Tibial nerve (tissue), 4 donors: ENCODE measurements around the gene EXOC4. TPM values are rescaled to one million over a fixed set of nuclear protein-coding genes. Genes with fewer than 3 reads are reported as not detected.

Source experiments
- DNase-seq, 2 donors: peaks; one replicate each; pipeline ENCODE4 v3.0.0-alpha.2; 2019; ENCODE audit warnings: low spot score in 2 of 2
- H3K27ac ChIP-seq, 4 donors: fragments of 200-600 bp; sonication (generic) in 3 of 4; one replicate each; pipeline ENCODE4 v1.5.1; 2017 to 2019; ENCODE audit warnings: mild to moderate bottlenecking in 1 of 4
- H3K27me3 ChIP-seq, 2 donors: fragments of 200-600 bp; sonication (generic) in 1 of 2; one replicate each; pipeline versions ENCODE4 v1.5.1 to v1.6.0; 2017 to 2019
- H3K36me3 ChIP-seq, 3 donors: fragments of 200-600 bp; sonication (generic); one replicate each; pipeline ENCODE4 v1.5.1; 2018 to 2019
- H3K4me1 ChIP-seq, 4 donors: fragments of 200-600 bp; sonication (generic) in 3 of 4; one replicate each; pipeline ENCODE4 v1.5.1; 2017 to 2019
- H3K4me3 ChIP-seq, 4 donors: fragments of 200-600 bp; sonication (generic) in 3 of 4; one replicate each; pipeline ENCODE4 v1.5.1; 2017 to 2019; ENCODE audit warnings: mild to moderate bottlenecking in 1 of 4, moderate library complexity in 1 of 4
- H3K9me3 ChIP-seq, 4 donors: fragments of 200-600 bp; sonication (generic) in 3 of 4; one replicate each; pipeline ENCODE4 v1.5.1; 2017 to 2019
- CTCF ChIP-seq, 5 experiments: fragments of 200-600 bp in 3 of 5; fragments of 450-650 bp in 2 of 5; sonication (generic) in 3 of 5; IDR thresholded peaks; one replicate each; pipeline ENCODE4 v1.5.1; 2016 to 2019; ENCODE audit warnings: antibody characterized with exemption in 5 of 5, mild to moderate bottlenecking in 3 of 5, moderate library complexity in 2 of 5
- EP300 ChIP-seq, 2 donors: sonication (generic); formaldehyde crosslinking; IDR thresholded peaks; one replicate each; pipeline ENCODE4 v1.6.1; 2017; ENCODE audit warnings: antibody characterized with exemption in 2 of 2, mild to moderate bottlenecking in 1 of 2
- POLR2A ChIP-seq, 2 donors: fragments of 450-650 bp; IDR thresholded peaks; one replicate each; pipeline ENCODE4 v1.6.1; 2017; ENCODE audit warnings: antibody characterized with exemption in 2 of 2, mild to moderate bottlenecking in 2 of 2, moderate library complexity in 2 of 2
- WGBS, 2 donors: methylation state at CpG; one replicate each; pipeline ENCODE4 v1.1.5; 2018; 5-methylcytosine and 5-hydroxymethylcytosine counted together
- total RNA-seq, 4 donors: library from RNA; depleted of rRNA; stranded (reverse); fragments of >200 nt; gene quantifications; one replicate each; pipeline ENCODE4 v1.1.0, GENCODE V29; 2016

Gene EXOC4
- total RNA-seq, 4 donors from 2014 or later, result 70.0 to 104 (median 85.8) TPM

- TF ChIP-seq EP300 (IDR thresholded peaks at IDR 0.05) (no peak), POLR2A (IDR thresholded peaks at IDR 0.05) (no peak), CTCF (IDR thresholded peaks at IDR 0.05) (no peak)
- WGBS, 2 donors, result 81 to 82% methylated on average over 6 of the region's 6 CpGs
- DNase-seq, result no peak
These were observed 445.2 kb downstream of the EXOC4 start for GRCh38 chr7:133698127-133698526.

GRCh38 chr7:133699386-133699785 is 446.5 kb downstream of the EXOC4 start:
- Histone ChIP-seq H3K9me3 (no peaks in the 10 kb centered on the region), H3K4me3 (no peak overlapping the region), H3K36me3 (no peaks in the 10 kb centered on the region), H3K4me1 (no peaks in the 10 kb centered on the region), H3K27me3 (no peaks in the 10 kb centered on the region), H3K27ac (no peak overlapping the region)
- TF ChIP-seq EP300 (IDR thresholded peaks at IDR 0.05) (no peak), CTCF (IDR thresholded peaks at IDR 0.05) (no peak), POLR2A (IDR thresholded peaks at IDR 0.05) (no peak)
- DNase-seq, result no peak
- 90% methylated on average over 4 of the region's 4 CpGs for WGBS, 2 donors

More at GRCh38 chr7:133698127-133698526, 445.2 kb downstream of the EXOC4 start:
- no peak overlapping the region for H3K27ac ChIP-seq
- no peaks in the 10 kb centered on the region for H3K27me3 ChIP-seq
- H3K36me3 ChIP-seq, result no peaks in the 10 kb centered on the region
- no peaks in the 10 kb centered on the region for H3K9me3 ChIP-seq
- H3K4me3 ChIP-seq, result no peak overlapping the region
- H3K4me1 ChIP-seq, result no peaks in the 10 kb centered on the region

GRCh38 chr7:133702078-133702477 is 449.2 kb downstream of the EXOC4 start:
- H3K27ac ChIP-seq, result no peak overlapping the region
- no peak for DNase-seq
- no peak overlapping the region for H3K4me3 ChIP-seq
- no peaks in the 10 kb centered on the region for H3K9me3 ChIP-seq
- H3K36me3 ChIP-seq, result no peaks in the 10 kb centered on the region
- no peaks in the 10 kb centered on the region for H3K27me3 ChIP-seq
- TF ChIP-seq CTCF (IDR thresholded peaks at IDR 0.05) (no peak), POLR2A (IDR thresholded peaks at IDR 0.05) (no peak), EP300 (IDR thresholded peaks at IDR 0.05) (no peak)
- H3K4me1 ChIP-seq, result no peaks in the 10 kb centered on the region
- whole genome bisulfite sequencing, 2 donors, result 66 to 71% methylated on average over 7 of the region's 7 CpGs

- WGBS, 2 donors, result 73 to 76% methylated on average over 2 of the region's 2 CpGs
- TF ChIP-seq POLR2A (IDR thresholded peaks at IDR 0.05) (no peak), CTCF (IDR thresholded peaks at IDR 0.05) (no peak), EP300 (IDR thresholded peaks at IDR 0.05) (no peak)
- Histone ChIP-seq H3K4me1 (no peaks in the 10 kb centered on the region), H3K27ac (no peak overlapping the region), H3K36me3 (no peaks in the 10 kb centered on the region), H3K4me3 (no peak overlapping the region), H3K27me3 (no peaks in the 10 kb centered on the region), H3K9me3 (no peaks in the 10 kb centered on the region)
- no peak for DNase-seq
These were observed 450.1 kb downstream of the EXOC4 start for GRCh38 chr7:133702960-133703359.

- WGBS, 2 donors, result 49 to 57% methylated on average over 4 of the region's 4 CpGs
- H3K36me3 ChIP-seq, result no peaks in the 10 kb centered on the region
- H3K9me3 ChIP-seq, result no peaks in the 10 kb centered on the region
- DNase-seq, result no peak
- H3K27me3 ChIP-seq, result no peaks in the 10 kb centered on the region
- no peaks in the 10 kb centered on the region for H3K4me1 ChIP-seq
- no peak overlapping the region for H3K27ac ChIP-seq
- TF ChIP-seq POLR2A (IDR thresholded peaks at IDR 0.05) (no peak), CTCF (IDR thresholded peaks at IDR 0.05) (no peak), EP300 (IDR thresholded peaks at IDR 0.05) (no peak)
- H3K4me3 ChIP-seq, result no peak overlapping the region
These were observed 450.7 kb downstream of the EXOC4 start for GRCh38 chr7:133703547-133703946.
